Thyroid gland (tissue), 4 donors: Measurements from ENCODE around the gene TENM3. TPM values are rescaled to one million over a fixed set of nuclear protein-coding genes. Genes with fewer than 3 reads are reported as not detected.
A peak's percentile ranks its signal among the peaks of the same experiment; 100 is the strongest.

Source experiments
- DNase-seq, 2 donors: peaks; one replicate each; pipeline ENCODE4 v3.0.0-alpha.2; 2019
- H3K27ac ChIP-seq, 3 donors: fragments of 200-600 bp; sonication (generic); 1 replicate in 2 of 3; 2 replicates in 1 of 3; pipeline ENCODE4 v1.5.1; 2016 to 2019; ENCODE audit warnings: mild to moderate bottlenecking in 1 of 3, moderate library complexity in 1 of 3
- H3K27me3 ChIP-seq: fragments of 200-600 bp; sonication (generic); one replicate; pipeline ENCODE4 v1.5.1; 2019
- H3K36me3 ChIP-seq, 2 donors: fragments of 200-600 bp; sonication (generic); one replicate each; pipeline ENCODE4 v1.5.1; 2016 to 2019
- H3K4me1 ChIP-seq, 2 donors: fragments of 200-600 bp; sonication (generic); one replicate each; pipeline ENCODE4 v1.5.1; 2017 to 2019
- H3K4me3 ChIP-seq, 3 donors: fragments of 200-600 bp; sonication (generic); replicated peaks in 1 of 3; 1 replicate in 2 of 3; 2 replicates in 1 of 3; pipeline ENCODE4 v1.5.1; 2016; ENCODE audit warnings: mild to moderate bottlenecking in 1 of 3
- H3K9me3 ChIP-seq: fragments of 200-600 bp; sonication (generic); one replicate; pipeline ENCODE4 v1.5.1; 2017
- POLR2A ChIP-seq, 2 donors: fragments of 450-650 bp; IDR thresholded peaks; one replicate each; pipeline ENCODE4 v1.6.1; 2017; ENCODE audit warnings: antibody characterized with exemption in 2 of 2, mild to moderate bottlenecking in 2 of 2, moderate library complexity in 1 of 2
- WGBS, 2 donors: methylation state at CpG; one replicate each; pipeline ENCODE4 v1.1.5; 2017; 5-methylcytosine and 5-hydroxymethylcytosine counted together
- intact Hi-C: fragments of 100-400 bp; cut with DNase I; formaldehyde crosslinking; loops from one replicate; pipeline ENCODE4 v1.15.1; 2023
- total RNA-seq, 4 donors: library from RNA; depleted of rRNA; stranded (reverse); fragments of >200 nt; gene quantifications; one replicate each; pipeline ENCODE4 v1.2.3, GENCODE V29; 2016
- TF ChIP-seq, protein P1 (sequence below), 6 experiments: fragments of 200-600 bp in 3 of 6; fragments of 450-650 bp in 3 of 6; sonication (generic) in 3 of 6; IDR thresholded peaks; one replicate each; pipeline ENCODE4 v1.5.1; 2016 to 2019; ENCODE audit warnings: antibody characterized with exemption in 6 of 6, mild to moderate bottlenecking in 2 of 6, inconsistent platforms in 1 of 6, moderate library complexity in 1 of 6

Gene TENM3
- total RNA-seq, 4 donors from 2014 or later: 41.8 to 82.2 (median 68.1) TPM

DNA sequence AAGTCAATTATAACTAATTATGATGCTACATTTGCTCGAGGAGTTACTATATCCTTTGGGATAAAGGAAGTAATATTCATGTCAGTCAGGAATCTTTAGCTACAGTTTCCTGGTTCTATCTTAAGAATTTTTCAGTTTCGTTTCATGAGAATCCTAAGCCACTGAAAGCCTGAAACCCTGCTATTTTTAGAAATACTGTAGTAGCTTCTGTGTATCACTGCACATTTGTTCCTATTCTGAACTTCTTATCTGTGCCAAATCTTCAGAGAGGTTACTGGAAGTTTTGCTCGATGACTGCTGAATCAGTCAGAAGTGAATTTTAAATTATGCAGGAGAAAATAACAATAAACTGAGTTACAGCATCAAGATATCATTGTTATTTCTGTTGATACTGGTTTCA, 249.2 kb downstream of the TENM3 start:
- TF ChIP-seq POLR2A (IDR thresholded peaks at IDR 0.05): no peak
- TF ChIP-seq, protein P1, sequence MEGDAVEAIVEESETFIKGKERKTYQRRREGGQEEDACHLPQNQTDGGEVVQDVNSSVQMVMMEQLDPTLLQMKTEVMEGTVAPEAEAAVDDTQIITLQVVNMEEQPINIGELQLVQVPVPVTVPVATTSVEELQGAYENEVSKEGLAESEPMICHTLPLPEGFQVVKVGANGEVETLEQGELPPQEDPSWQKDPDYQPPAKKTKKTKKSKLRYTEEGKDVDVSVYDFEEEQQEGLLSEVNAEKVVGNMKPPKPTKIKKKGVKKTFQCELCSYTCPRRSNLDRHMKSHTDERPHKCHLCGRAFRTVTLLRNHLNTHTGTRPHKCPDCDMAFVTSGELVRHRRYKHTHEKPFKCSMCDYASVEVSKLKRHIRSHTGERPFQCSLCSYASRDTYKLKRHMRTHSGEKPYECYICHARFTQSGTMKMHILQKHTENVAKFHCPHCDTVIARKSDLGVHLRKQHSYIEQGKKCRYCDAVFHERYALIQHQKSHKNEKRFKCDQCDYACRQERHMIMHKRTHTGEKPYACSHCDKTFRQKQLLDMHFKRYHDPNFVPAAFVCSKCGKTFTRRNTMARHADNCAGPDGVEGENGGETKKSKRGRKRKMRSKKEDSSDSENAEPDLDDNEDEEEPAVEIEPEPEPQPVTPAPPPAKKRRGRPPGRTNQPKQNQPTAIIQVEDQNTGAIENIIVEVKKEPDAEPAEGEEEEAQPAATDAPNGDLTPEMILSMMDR (IDR thresholded peaks at IDR 0.05): no peak
- H3K27me3 ChIP-seq: no peaks in the 10 kb centered on the region
- peak overlapping the region; percentile 38 to 76 (median 53) for H3K27ac ChIP-seq
- no peaks in the 10 kb centered on the region for H3K36me3 ChIP-seq
- peaks cover 30 to 43% of the 10 kb centered on the region in 2 donors for H3K4me1 ChIP-seq
- intact Hi-C loops: no loop called here
- 23 to 37% methylated on average over 3 of the region's 3 CpGs for WGBS, 2 donors
- no peaks in the 10 kb centered on the region for H3K9me3 ChIP-seq
- no peak for DNase-seq
- H3K4me3 ChIP-seq: no peak overlapping the region

DNA sequence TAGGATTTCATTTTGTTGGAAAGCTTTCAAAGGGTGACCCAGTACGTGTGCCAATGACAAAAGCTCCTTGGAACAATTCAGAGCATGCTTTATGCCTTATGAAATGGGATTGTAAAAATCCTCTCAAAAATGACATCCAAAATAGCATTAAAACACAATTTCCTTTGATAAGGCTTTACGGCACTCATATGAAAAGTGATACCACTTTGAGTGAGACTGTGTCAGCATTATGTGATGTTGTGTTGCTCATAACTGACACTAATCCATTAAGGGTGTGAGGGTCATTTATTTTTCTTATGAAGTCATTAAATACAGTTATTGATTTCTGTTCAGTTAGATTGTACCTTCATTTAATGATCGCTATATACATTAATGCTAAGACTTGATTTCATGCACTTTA, 250.2 kb downstream of the TENM3 start:
- TF ChIP-seq POLR2A (IDR thresholded peaks at IDR 0.05): no peak
- TF ChIP-seq, protein P1 (IDR thresholded peaks at IDR 0.05): no peak
- no peak for DNase-seq
- H3K36me3 ChIP-seq: no peaks in the 10 kb centered on the region
- 88 to 98% methylated on average over 3 of the region's 3 CpGs for WGBS, 2 donors
- peak overlapping the region in 1 of 3 donors; percentile 76 for H3K27ac ChIP-seq
- no peaks in the 10 kb centered on the region for H3K27me3 ChIP-seq
- intact Hi-C loops: no loop called here
- H3K4me3 ChIP-seq: no peak overlapping the region
- H3K9me3 ChIP-seq: no peaks in the 10 kb centered on the region
- H3K4me1 ChIP-seq: peaks cover 29 to 39% of the 10 kb centered on the region in 2 donors

DNA sequence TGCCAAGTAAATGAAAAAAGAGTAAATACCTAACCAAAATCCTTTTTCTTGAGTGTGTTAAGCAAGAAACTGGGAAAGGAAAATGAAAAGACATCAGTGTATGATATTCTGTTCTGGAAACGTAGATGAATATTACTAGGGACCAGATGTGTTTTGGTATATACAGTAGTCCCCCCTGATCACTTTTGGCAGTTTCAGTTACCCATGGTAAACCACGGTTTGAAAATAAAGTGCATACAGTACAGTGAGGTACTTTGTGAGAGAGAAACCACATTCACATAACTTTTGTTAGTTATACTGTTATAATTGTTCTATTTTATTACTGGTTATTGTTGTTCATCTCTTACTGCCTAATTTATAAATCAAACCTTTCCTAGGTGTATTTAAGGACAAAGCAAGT, 250.9 kb downstream of the TENM3 start:
- Histone ChIP-seq H3K9me3 (no peaks in the 10 kb centered on the region), H3K4me1 (peaks cover 24 to 36% of the 10 kb centered on the region in 2 donors), H3K4me3 (no peak overlapping the region), H3K27me3 (no peaks in the 10 kb centered on the region), H3K27ac (no peak overlapping the region), H3K36me3 (no peaks in the 10 kb centered on the region)
- intact Hi-C loops: no loop called here
- TF ChIP-seq POLR2A (IDR thresholded peaks at IDR 0.05): no peak
- TF ChIP-seq, protein P1 (IDR thresholded peaks at IDR 0.05): no peak
- WGBS, 2 donors: 88 to 92% methylated on average over 2 of the region's 2 CpGs
- DNase-seq: no peak

DNA sequence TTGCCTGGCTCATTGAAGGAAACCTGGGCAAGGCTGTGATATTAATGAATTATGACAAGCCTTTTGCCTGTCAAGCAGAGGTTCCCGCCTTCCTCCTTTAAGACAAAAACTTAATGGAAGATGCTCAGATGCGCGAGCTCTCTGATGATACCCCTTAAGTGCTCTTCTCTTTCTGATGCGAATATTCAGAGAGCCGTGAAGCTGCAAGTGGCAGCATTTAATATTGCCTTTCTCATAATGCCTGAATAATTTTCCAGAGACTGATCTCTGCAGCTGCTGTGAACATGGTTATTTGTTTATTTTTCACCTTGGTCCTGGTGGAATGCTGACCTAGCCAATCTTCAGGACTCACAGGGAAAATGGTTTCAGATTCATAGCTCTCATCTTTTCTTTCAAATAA, 251.8 kb downstream of the TENM3 start:
- Histone ChIP-seq H3K4me1 (peaks cover 17 to 30% of the 10 kb centered on the region in 2 donors), H3K27me3 (no peaks in the 10 kb centered on the region), H3K9me3 (no peaks in the 10 kb centered on the region), H3K36me3 (no peaks in the 10 kb centered on the region), H3K4me3 (no peak overlapping the region), H3K27ac (peak overlapping the region in 1 of 3 donors; percentile 18)
- 56 to 60% methylated on average over 5 of the region's 5 CpGs for WGBS, 2 donors
- intact Hi-C loops: no loop called here
- no peak for DNase-seq
- TF ChIP-seq, protein P1 (IDR thresholded peaks at IDR 0.05): no peak
- TF ChIP-seq POLR2A (IDR thresholded peaks at IDR 0.05): no peak

DNA sequence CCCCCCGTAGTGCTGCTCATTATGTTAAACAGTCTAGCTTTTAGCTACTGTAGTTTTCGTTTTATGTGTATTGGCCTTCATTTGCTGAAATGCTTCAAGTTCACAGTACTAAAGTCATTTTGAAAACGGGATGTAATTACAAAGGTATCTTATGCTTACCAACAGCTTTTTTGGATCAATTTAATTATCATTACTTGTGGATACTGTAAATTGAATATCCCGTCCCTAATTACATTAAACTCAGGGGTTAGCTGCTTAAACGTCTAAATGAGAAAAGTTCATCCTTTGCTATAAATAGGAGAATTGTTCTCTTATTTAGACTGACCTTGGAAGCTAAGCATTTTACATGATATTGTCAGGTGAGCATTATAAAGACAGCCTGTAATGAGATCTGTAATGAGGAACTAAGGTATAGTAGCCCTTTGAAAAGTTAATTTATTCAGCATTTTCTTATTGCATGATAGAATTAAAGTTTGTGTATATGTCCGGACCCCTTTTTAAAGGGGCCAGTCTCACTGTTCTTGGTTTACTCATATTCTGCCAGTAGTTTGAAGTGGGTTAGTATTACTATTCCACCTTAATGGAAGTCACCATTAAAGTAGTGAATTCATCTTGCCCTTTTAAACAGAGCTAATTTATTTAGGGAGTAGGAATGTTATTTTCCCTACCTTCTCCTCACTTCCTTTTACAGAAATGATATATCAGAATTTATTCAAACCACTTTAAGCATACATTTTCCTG, 252.6 kb downstream of the TENM3 start:
- Histone ChIP-seq H3K27ac (peak overlapping the region in 1 of 3 donors; percentile 18), H3K27me3 (no peaks in the 10 kb centered on the region), H3K4me3 (no peak overlapping the region), H3K9me3 (no peaks in the 10 kb centered on the region), H3K4me1 (peaks cover 17 to 31% of the 10 kb centered on the region in 2 donors), H3K36me3 (no peaks in the 10 kb centered on the region)
- TF ChIP-seq, protein P1 (IDR thresholded peaks at IDR 0.05): no peak
- intact Hi-C loops: no loop called here
- 81 to 83% methylated on average over 6 of the region's 6 CpGs for WGBS, 2 donors
- no peak for DNase-seq
